RKO (cell line): ENCODE measurements around the gene AGPAT2.

Experiments
- DNase-seq: peaks from one replicate; pipeline ENCODE4 v3.0.0-alpha.2; 2016; ENCODE audit warnings: low spot score

The AGPAT2 gene

GRCh38 chr9:136686794-136687711, at the start of gene AGPAT2:
AGPAT2 (minus strand) TSS chr9:136687457; CDS start chr9:136687357, 100 bp downstream.
- DNase-seq: peak; percentile 83

GRCh38 chr9:136735812-136736480, 48.7 kb upstream of the AGPAT2 start:
- no peak for DNase-seq

- no peak for DNase-seq
Observed at GRCh38 chr9:136734837-136735496, 47.7 kb upstream of the AGPAT2 start.

- DNase-seq: no peak
Observed at GRCh38 chr9:136733611-136734010, 46.4 kb upstream of the AGPAT2 start.

- DNase-seq: no peak
Observed at GRCh38 chr9:136732444-136733178, 45.4 kb upstream of the AGPAT2 start.

- no peak for DNase-seq
Observed at GRCh38 chr9:136729926-136730325, 42.7 kb upstream of the AGPAT2 start.

- no peak for DNase-seq
Observed at GRCh38 chr9:136729144-136729543, 41.9 kb upstream of the AGPAT2 start.

- peak; percentile 74 for DNase-seq
Observed at GRCh38 chr9:136728548-136729123, 41.4 kb upstream of the AGPAT2 start.

GRCh38 chr9:136728080-136728547, 40.9 kb upstream of the AGPAT2 start:
- peak; percentile 94 for DNase-seq

GRCh38 chr9:136726631-136727191, 39.5 kb upstream of the AGPAT2 start:
- peak; percentile 90 for DNase-seq

- DNase-seq: no peak
Observed at GRCh38 chr9:136726118-136726517, 38.9 kb upstream of the AGPAT2 start.

- DNase-seq: peak; percentile 83
Observed at GRCh38 chr9:136725612-136726011, 38.4 kb upstream of the AGPAT2 start.

- DNase-seq: no peak
Observed at GRCh38 chr9:136724772-136725171, 37.5 kb upstream of the AGPAT2 start.

GRCh38 chr9:136723989-136724388, 36.7 kb upstream of the AGPAT2 start:
- no peak for DNase-seq

GRCh38 chr9:136723362-136723976, 36.2 kb upstream of the AGPAT2 start:
- no peak for DNase-seq

GRCh38 chr9:136722969-136723356, 35.7 kb upstream of the AGPAT2 start:
- no peak for DNase-seq

GRCh38 chr9:136722093-136722968, 35.1 kb upstream of the AGPAT2 start:
- DNase-seq: no peak

- peak; percentile 93 for DNase-seq
Observed at GRCh38 chr9:136721339-136722092, 34.3 kb upstream of the AGPAT2 start.

- DNase-seq: no peak
Observed at GRCh38 chr9:136720898-136721338, 33.7 kb upstream of the AGPAT2 start.
